Mesenchymal stem cell (in vitro differentiated cells and primary cell): ENCODE measurements around the gene ACAD8.

Experiments
- DNase-seq: peaks from one replicate; pipeline ENCODE4 v3.0.0-alpha.2; 2013
- H2AFZ ChIP-seq: one replicate; pipeline ENCODE4 v1.6.1; 2013; ENCODE audit warnings: low read depth, mild to moderate bottlenecking, control low read depth, inconsistent platforms, low read length, moderate library complexity
- H2AK5ac ChIP-seq: 2 replicates; pipeline ENCODE4 v1.6.1; 2013; ENCODE audit warnings: low read length, moderate library complexity, mild to moderate bottlenecking, inconsistent platforms; ENCODE audit not compliant: severe bottlenecking
- H2BK120ac ChIP-seq: one replicate; pipeline ENCODE4 v1.6.1; 2013; ENCODE audit warnings: low read depth, mild to moderate bottlenecking, inconsistent platforms, low read length, moderate library complexity
- H2BK12ac ChIP-seq, 2 experiments: one replicate each; pipeline ENCODE4 v1.6.1; 2013; ENCODE audit warnings: inconsistent platforms in 2 of 2, low read length in 2 of 2, mild to moderate bottlenecking in 2 of 2, moderate library complexity in 2 of 2, control low read depth in 1 of 2
- H2BK15ac ChIP-seq: one replicate; pipeline ENCODE4 v1.6.1; 2013; ENCODE audit warnings: mild to moderate bottlenecking, low read depth, inconsistent platforms; ENCODE audit not compliant: poor library complexity, severe bottlenecking
- H2BK5ac ChIP-seq: 2 replicates; pipeline ENCODE4 v1.6.1; 2013; ENCODE audit warnings: low read depth, mild to moderate bottlenecking, low read length, control low read depth, inconsistent platforms; ENCODE audit not compliant: poor library complexity, severe bottlenecking
- H3K14ac ChIP-seq, 2 experiments: one replicate each; pipeline ENCODE4 v1.6.1; 2013; ENCODE audit warnings: inconsistent platforms in 2 of 2, low read length in 2 of 2, control low read depth in 1 of 2, mild to moderate bottlenecking in 1 of 2, moderate library complexity in 1 of 2
- H3K18ac ChIP-seq, 2 experiments: one replicate each; pipeline ENCODE4 v1.6.1; 2013; ENCODE audit warnings: inconsistent platforms in 2 of 2, low read length in 2 of 2, control low read depth in 1 of 2, low read depth in 1 of 2, mild to moderate bottlenecking in 1 of 2
- H3K23ac ChIP-seq, 2 experiments: one replicate each; pipeline ENCODE4 v1.6.1; 2013; ENCODE audit warnings: inconsistent platforms in 2 of 2, low read length in 2 of 2, mild to moderate bottlenecking in 2 of 2, moderate library complexity in 2 of 2, control low read depth in 1 of 2
- H3K27ac ChIP-seq: 2 replicates; pipeline ENCODE4 v1.5.1; 2013; ENCODE audit warnings: mild to moderate bottlenecking, moderate library complexity, low read length, control low read depth, inconsistent platforms; ENCODE audit not compliant: poor library complexity, severe bottlenecking
- H3K27me3 ChIP-seq, 2 experiments: 2 replicates each; pipeline versions ENCODE4 v1.6.1 to v1.7.0; 2013; ENCODE audit warnings: low read length in 2 of 2, mild to moderate bottlenecking in 2 of 2, moderate library complexity in 2 of 2, control low read depth in 1 of 2, inconsistent platforms in 1 of 2; ENCODE audit not compliant: control insufficient read depth in 1 of 2, insufficient read depth in 1 of 2
- H3K36me3 ChIP-seq, 2 experiments: 2 replicates each; pipeline versions ENCODE4 v1.6.1 to v1.7.0; 2013; ENCODE audit warnings: low read length in 2 of 2, control low read depth in 1 of 2, inconsistent platforms in 1 of 2, low read depth in 1 of 2, mild to moderate bottlenecking in 1 of 2; ENCODE audit not compliant: insufficient read depth in 2 of 2, control insufficient read depth in 1 of 2
- H3K4ac ChIP-seq, 2 experiments: one replicate each; pipeline ENCODE4 v1.6.1; 2013; ENCODE audit warnings: inconsistent platforms in 2 of 2, low read length in 2 of 2, mild to moderate bottlenecking in 2 of 2, moderate library complexity in 2 of 2, control low read depth in 1 of 2, low read depth in 1 of 2
- H3K4me1 ChIP-seq: 2 replicates; pipeline ENCODE4 v1.6.1; 2013; ENCODE audit warnings: low read depth, low read length, control low read depth; ENCODE audit not compliant: control insufficient read depth, insufficient read depth
- H3K4me2 ChIP-seq: 2 replicates; pipeline ENCODE4 v1.6.1; 2013; ENCODE audit warnings: low read length, mild to moderate bottlenecking, inconsistent platforms; ENCODE audit not compliant: poor library complexity, severe bottlenecking
- H3K4me3 ChIP-seq, 2 experiments: 2 replicates each; pipeline versions ENCODE4 v1.5.1 to v1.7.0; 2013; ENCODE audit warnings: low read length in 2 of 2, mild to moderate bottlenecking in 2 of 2, control low read depth in 1 of 2, low read depth in 1 of 2; ENCODE audit not compliant: insufficient read depth in 1 of 2
- H3K79me1 ChIP-seq: replicated peaks from 2 replicates; pipeline ENCODE4 v1.6.1; 2013; ENCODE audit warnings: mild to moderate bottlenecking, control low read depth, low read length, inconsistent platforms; ENCODE audit not compliant: poor library complexity, severe bottlenecking
- H3K9ac ChIP-seq: 2 replicates; pipeline ENCODE4 v1.7.0; 2013; ENCODE audit warnings: mild to moderate bottlenecking, low read length, moderate library complexity
- H3K9me3 ChIP-seq: 2 replicates; pipeline ENCODE4 v1.7.0; 2013; ENCODE audit warnings: mild to moderate bottlenecking, low read length; ENCODE audit not compliant: control insufficient read depth
- H4K8ac ChIP-seq: one replicate; pipeline ENCODE4 v1.6.1; 2013; ENCODE audit warnings: inconsistent platforms, mild to moderate bottlenecking, low read length, moderate library complexity
- H4K91ac ChIP-seq: one replicate; pipeline ENCODE4 v1.6.1; 2013; ENCODE audit warnings: mild to moderate bottlenecking, low read length, inconsistent platforms
- WGBS: methylation state at CpG from one replicate; pipeline ENCODE4 v1.1.7; 2013; ENCODE audit warnings: mixed read lengths; 5-methylcytosine and 5-hydroxymethylcytosine counted together

ACAD8 gene

GRCh38 chr11:134312223-134312622 is 58.9 kb downstream of the ACAD8 start:
- H3K9ac ChIP-seq: no peak overlapping the region
- H2AK5ac ChIP-seq: no peak overlapping the region
- H3K14ac ChIP-seq: no peak overlapping the region
- WGBS: 85% methylated on average over 12 of the region's 12 CpGs
- DNase-seq: no peak
- no peak overlapping the region for H3K4me3 ChIP-seq
- no peak overlapping the region for H2BK120ac ChIP-seq
- H3K4me1 ChIP-seq: no peaks in the 10 kb centered on the region
- no peaks in the 10 kb centered on the region for H3K27me3 ChIP-seq
- H3K4ac ChIP-seq: no peak overlapping the region
- no peak overlapping the region for H2AFZ ChIP-seq
- no peaks in the 10 kb centered on the region for H3K36me3 ChIP-seq
- H3K9me3 ChIP-seq: peaks cover 14% of the 10 kb centered on the region
- H4K8ac ChIP-seq: no peak overlapping the region
- H3K4me2 ChIP-seq: no peak overlapping the region
- H2BK15ac ChIP-seq: no peak overlapping the region
- H3K18ac ChIP-seq: no peak overlapping the region
- no peak overlapping the region for H3K23ac ChIP-seq
- peak overlapping the region; percentile 5 for H4K91ac ChIP-seq
- H3K27ac ChIP-seq: no peak overlapping the region
- H3K79me1 ChIP-seq: no peaks in the 10 kb centered on the region
- H2BK5ac ChIP-seq: no peak overlapping the region
- H2BK12ac ChIP-seq: no peak overlapping the region

DNA sequence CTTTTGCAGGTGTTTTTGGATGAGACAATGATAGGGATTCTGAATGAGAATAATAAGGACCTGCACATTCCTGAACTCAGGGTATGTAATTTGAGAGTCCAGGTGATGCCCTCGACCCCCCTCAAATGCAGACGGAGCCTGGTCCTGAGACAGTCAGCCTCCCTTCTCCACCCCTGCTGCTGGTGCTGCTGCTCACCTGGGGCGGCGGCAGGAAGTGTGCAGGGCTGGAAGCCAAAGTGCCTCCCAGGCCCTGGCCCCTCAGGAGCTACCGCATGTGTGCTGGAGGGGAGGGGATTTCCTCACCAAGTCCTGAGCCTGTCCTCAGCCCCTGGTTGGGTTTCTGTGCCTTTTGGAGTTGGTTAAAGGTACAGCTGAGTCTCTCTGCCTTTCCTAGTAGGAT is 59.4 kb downstream of the ACAD8 start:
- no peak overlapping the region for H3K23ac ChIP-seq
- H3K4me3 ChIP-seq: no peak overlapping the region
- no peak overlapping the region for H3K4me2 ChIP-seq
- no peak overlapping the region for H4K91ac ChIP-seq
- no peak overlapping the region for H2BK15ac ChIP-seq
- H3K9ac ChIP-seq: no peak overlapping the region
- peaks cover 20% of the 10 kb centered on the region for H3K9me3 ChIP-seq
- no peak for DNase-seq
- no peaks in the 10 kb centered on the region for H3K27me3 ChIP-seq
- H2AFZ ChIP-seq: no peak overlapping the region
- no peak overlapping the region for H2BK120ac ChIP-seq
- H3K4me1 ChIP-seq: no peaks in the 10 kb centered on the region
- no peak overlapping the region for H2BK12ac ChIP-seq
- H3K36me3 ChIP-seq: no peaks in the 10 kb centered on the region
- 82% methylated on average over 5 of the region's 5 CpGs for WGBS
- no peaks in the 10 kb centered on the region for H3K79me1 ChIP-seq
- H3K27ac ChIP-seq: no peak overlapping the region
- H2BK5ac ChIP-seq: no peak overlapping the region
- H4K8ac ChIP-seq: no peak overlapping the region
- no peak overlapping the region for H3K18ac ChIP-seq
- no peak overlapping the region for H3K14ac ChIP-seq
- no peak overlapping the region for H3K4ac ChIP-seq
- H2AK5ac ChIP-seq: no peak overlapping the region

DNA sequence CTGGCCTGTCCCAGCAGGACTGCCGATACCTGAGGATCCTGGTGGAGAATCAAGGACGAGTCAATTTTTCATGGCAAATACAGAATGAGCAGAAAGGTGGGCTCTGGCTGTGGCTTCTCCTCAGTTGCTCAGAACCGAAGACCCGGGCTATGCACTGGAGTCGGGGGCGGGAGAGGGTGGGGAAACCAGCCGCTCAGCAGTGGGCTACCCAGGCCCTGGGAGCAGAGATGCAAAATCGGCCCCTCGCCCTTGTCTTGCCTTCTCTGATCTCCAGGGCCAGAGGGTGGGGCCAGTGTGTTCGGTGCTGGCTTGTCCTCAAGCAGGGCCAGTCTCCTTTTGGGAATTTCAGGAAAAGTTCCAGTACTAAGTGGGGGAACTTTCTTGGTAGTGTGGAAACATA is 60.0 kb downstream of the ACAD8 start:
- Histone ChIP-seq H3K9ac (no peak overlapping the region), H2BK120ac (no peak overlapping the region), H3K27me3 (no peaks in the 10 kb centered on the region), H2BK12ac (no peak overlapping the region), H4K8ac (no peak overlapping the region), H3K27ac (no peak overlapping the region), H4K91ac (no peak overlapping the region), H2AK5ac (no peak overlapping the region), H3K36me3 (no peaks in the 10 kb centered on the region), H3K18ac (no peak overlapping the region), H3K4me2 (no peak overlapping the region), H3K4ac (no peak overlapping the region), H2BK5ac (no peak overlapping the region), H3K4me1 (no peaks in the 10 kb centered on the region), H2AFZ (no peak overlapping the region), H3K23ac (no peak overlapping the region), H3K79me1 (no peaks in the 10 kb centered on the region), H3K4me3 (no peak overlapping the region), H3K9me3 (peaks cover 25% of the 10 kb centered on the region), H3K14ac (no peak overlapping the region), H2BK15ac (no peak overlapping the region)
- no peak for DNase-seq
- 86% methylated on average over 10 of the region's 10 CpGs for WGBS

DNA sequence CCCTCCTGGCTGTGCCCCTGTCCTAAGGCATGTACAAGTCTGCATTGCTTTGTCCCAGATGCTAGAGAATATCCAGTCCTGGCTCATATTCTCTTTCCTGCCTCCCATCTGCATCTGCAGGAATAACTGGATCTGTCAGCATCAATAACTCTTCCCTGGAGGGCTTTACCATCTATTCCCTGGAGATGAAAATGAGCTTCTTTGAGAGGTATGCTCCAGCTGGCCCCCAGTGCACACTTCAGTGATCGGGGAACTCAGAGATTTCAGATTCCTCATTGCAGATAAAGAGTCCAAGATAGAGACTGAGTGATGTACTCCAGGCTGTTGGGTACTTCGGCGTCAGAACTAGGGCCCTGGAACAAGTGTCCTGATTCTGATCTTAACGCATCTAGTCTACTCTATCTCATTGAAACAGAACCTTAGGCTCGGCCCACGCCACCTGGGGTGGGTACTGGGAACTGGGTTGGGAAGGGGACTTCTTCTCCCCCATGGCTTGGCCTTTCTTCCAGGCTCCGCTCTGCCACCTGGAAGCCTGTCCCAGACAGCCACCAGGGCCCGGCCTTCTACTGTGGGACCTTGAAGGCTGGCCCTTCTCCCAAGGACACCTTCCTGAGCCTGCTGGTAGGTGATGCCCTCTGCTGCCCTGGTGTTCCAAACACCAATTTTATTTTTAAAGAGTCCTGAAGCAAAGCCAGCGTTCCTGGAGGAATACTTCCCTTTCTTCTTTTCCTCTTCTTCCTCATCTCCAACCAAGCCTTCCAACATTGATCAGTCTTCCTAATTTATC is 60.6 kb downstream of the ACAD8 start:
- no peak overlapping the region for H2AFZ ChIP-seq
- no peak overlapping the region for H3K4me3 ChIP-seq
- no peak overlapping the region for H2AK5ac ChIP-seq
- no peak overlapping the region for H3K4ac ChIP-seq
- H4K8ac ChIP-seq: no peak overlapping the region
- H3K9me3 ChIP-seq: peaks cover 29% of the 10 kb centered on the region
- no peaks in the 10 kb centered on the region for H3K79me1 ChIP-seq
- no peak overlapping the region for H3K14ac ChIP-seq
- no peak overlapping the region for H3K27ac ChIP-seq
- no peak overlapping the region for H4K91ac ChIP-seq
- H2BK5ac ChIP-seq: no peak overlapping the region
- no peak overlapping the region for H2BK12ac ChIP-seq
- H3K36me3 ChIP-seq: no peaks in the 10 kb centered on the region
- no peak overlapping the region for H3K23ac ChIP-seq
- no peak overlapping the region for H3K9ac ChIP-seq
- H2BK15ac ChIP-seq: no peak overlapping the region
- H3K27me3 ChIP-seq: no peaks in the 10 kb centered on the region
- no peak for DNase-seq
- 74% methylated on average over 9 of the region's 9 CpGs for WGBS
- H3K4me1 ChIP-seq: no peaks in the 10 kb centered on the region
- H3K4me2 ChIP-seq: no peak overlapping the region
- H3K18ac ChIP-seq: no peak overlapping the region
- H2BK120ac ChIP-seq: no peak overlapping the region
